ENCODE results near the gene AUTS2. TPM values are rescaled to one million over a fixed set of nuclear protein-coding genes. Genes with fewer than 3 reads are reported as not detected.

The AUTS2 gene
- total RNA-seq, 1 experiment from 2014 or later = 50.0 TPM

DNA sequence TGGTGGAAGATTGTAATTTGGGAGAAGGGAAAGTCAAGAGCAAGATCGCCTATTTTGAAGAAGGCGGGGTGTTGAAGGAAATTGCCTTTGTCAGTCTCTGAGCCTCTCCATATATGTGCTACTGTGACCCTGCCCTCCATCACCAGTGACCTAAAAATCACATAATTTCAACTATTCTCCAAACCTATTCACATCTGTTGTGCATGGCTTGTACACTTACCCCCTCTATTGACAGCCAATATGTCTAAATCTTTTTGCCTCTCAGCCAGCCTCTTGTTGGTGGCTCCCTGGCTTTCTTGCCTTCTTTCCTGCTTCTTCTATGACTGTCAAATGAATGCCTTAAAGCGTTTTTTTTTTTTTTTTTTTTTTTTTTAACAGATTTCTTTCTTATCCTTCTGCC, 295.6 kb downstream of the AUTS2 start:
- TF ChIP-seq ZNF138 (CRISPR knock-in tag; conservative IDR thresholded peaks at IDR 0.05) = no peak
- no peak for TF ChIP-seq RORB (CRISPR knock-in tag; IDR thresholded peaks at IDR 0.05)
- no peak for TF ChIP-seq ZNF416 (CRISPR knock-in tag; IDR thresholded peaks at IDR 0.05)
- Mint-ChIP-seq H3K27me3 (ENCODE audit: low read depth) (no peaks in the 10 kb centered on the region), H3K4me3 (no peak overlapping the region), H3K27ac (no peak overlapping the region), H3K4me1 (peaks cover 7% of the 10 kb centered on the region), H3K9me3 (0 out of 2 replicates have a peak, but pooled peaks cover 2% of the 10 kb centered on the region), H3K36me3 (no peaks in the 10 kb centered on the region)
- DNase-seq (ENCODE audit: low spot score) = no peak
- CTCF ChIA-PET = no interaction called here
- no peak for ATAC-seq
- POLR2A ChIA-PET = no interaction called here

DNA sequence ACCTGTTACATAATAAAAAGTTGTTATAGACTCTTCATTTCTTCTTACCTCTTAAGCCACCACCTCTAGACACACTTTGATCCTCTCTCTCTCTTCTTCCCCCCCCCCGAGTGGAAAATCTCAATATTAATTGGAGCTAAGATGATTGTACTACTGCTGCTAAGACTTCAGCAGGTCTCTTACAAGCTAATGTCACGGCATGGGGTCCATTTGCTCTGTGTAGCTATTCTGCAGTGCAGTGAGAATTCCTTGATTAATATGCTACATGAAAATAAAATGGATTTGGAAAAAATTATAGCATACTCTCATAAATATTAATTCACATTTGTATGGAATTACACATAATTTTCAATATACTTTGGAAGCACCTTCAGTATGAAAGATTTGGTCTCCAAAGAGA, 297.2 kb downstream of the AUTS2 start:
- DNase-seq (ENCODE audit: low spot score) (no peak), ATAC-seq (no peak)
- TF ChIP-seq, protein P1, sequence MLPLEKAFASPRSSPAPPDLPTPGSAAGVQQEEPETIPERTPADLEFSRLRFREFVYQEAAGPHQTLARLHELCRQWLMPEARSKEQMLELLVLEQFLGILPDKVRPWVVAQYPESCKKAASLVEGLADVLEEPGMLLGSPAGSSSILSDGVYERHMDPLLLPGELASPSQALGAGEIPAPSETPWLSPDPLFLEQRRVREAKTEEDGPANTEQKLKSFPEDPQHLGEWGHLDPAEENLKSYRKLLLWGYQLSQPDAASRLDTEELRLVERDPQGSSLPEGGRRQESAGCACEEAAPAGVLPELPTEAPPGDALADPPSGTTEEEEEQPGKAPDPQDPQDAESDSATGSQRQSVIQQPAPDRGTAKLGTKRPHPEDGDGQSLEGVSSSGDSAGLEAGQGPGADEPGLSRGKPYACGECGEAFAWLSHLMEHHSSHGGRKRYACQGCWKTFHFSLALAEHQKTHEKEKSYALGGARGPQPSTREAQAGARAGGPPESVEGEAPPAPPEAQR (CRISPR knock-in tag; IDR thresholded peaks at IDR 0.05) = no peak
- TF ChIP-seq ZNF121 (CRISPR knock-in tag; IDR thresholded peaks at IDR 0.05) (no peak), NR3C1 (CRISPR knock-in tag; conservative IDR thresholded peaks at IDR 0.05; ENCODE audit: low read depth) (no peak), MYBL2 (CRISPR knock-in tag; IDR thresholded peaks at IDR 0.05) (no peak), RORB (CRISPR knock-in tag; IDR thresholded peaks at IDR 0.05) (no peak), IRF2 (CRISPR knock-in tag; IDR thresholded peaks at IDR 0.05; ENCODE audit: borderline replicate concordance, low read depth) (no peak), ZNF263 (CRISPR knock-in tag; IDR thresholded peaks at IDR 0.05; ENCODE audit: low read depth) (no peak), MAX (CRISPR knock-in tag; IDR thresholded peaks at IDR 0.05) (no peak), JUN (CRISPR knock-in tag; IDR thresholded peaks at IDR 0.05) (no peak), ZNF281 (CRISPR knock-in tag; IDR thresholded peaks at IDR 0.05) (no peak), HMGXB4 (CRISPR knock-in tag; IDR thresholded peaks at IDR 0.05) (no peak), CBFB (CRISPR knock-in tag; IDR thresholded peaks at IDR 0.05; ENCODE audit: low read depth) (no peak), NFE2L1 (CRISPR knock-in tag; IDR thresholded peaks at IDR 0.05) (no peak), TP53 (CRISPR knock-in tag; IDR thresholded peaks at IDR 0.05) (no peak)
- TF ChIP-seq, protein P2, sequence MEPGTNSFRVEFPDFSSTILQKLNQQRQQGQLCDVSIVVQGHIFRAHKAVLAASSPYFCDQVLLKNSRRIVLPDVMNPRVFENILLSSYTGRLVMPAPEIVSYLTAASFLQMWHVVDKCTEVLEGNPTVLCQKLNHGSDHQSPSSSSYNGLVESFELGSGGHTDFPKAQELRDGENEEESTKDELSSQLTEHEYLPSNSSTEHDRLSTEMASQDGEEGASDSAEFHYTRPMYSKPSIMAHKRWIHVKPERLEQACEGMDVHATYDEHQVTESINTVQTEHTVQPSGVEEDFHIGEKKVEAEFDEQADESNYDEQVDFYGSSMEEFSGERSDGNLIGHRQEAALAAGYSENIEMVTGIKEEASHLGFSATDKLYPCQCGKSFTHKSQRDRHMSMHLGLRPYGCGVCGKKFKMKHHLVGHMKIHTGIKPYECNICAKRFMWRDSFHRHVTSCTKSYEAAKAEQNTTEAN (CRISPR knock-in tag; IDR thresholded peaks at IDR 0.05) = no peak
- TF ChIP-seq, protein P3, sequence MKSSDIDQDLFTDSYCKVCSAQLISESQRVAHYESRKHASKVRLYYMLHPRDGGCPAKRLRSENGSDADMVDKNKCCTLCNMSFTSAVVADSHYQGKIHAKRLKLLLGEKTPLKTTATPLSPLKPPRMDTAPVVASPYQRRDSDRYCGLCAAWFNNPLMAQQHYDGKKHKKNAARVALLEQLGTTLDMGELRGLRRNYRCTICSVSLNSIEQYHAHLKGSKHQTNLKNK (CRISPR knock-in tag; IDR thresholded peaks at IDR 0.05) = no peak
- TF ChIP-seq, protein P4, sequence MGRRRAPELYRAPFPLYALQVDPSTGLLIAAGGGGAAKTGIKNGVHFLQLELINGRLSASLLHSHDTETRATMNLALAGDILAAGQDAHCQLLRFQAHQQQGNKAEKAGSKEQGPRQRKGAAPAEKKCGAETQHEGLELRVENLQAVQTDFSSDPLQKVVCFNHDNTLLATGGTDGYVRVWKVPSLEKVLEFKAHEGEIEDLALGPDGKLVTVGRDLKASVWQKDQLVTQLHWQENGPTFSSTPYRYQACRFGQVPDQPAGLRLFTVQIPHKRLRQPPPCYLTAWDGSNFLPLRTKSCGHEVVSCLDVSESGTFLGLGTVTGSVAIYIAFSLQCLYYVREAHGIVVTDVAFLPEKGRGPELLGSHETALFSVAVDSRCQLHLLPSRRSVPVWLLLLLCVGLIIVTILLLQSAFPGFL (CRISPR knock-in tag; IDR thresholded peaks at IDR 0.05; ENCODE audit: borderline replicate concordance) = no peak
- H3K9me3 Mint-ChIP-seq = 0 out of 2 replicates have a peak, but pooled peaks cover 2% of the 10 kb centered on the region
- no peaks in the 10 kb centered on the region for H3K27me3 Mint-ChIP-seq (ENCODE audit: low read depth)
- no peaks in the 10 kb centered on the region for H3K36me3 Mint-ChIP-seq
- H3K4me3 Mint-ChIP-seq = no peak overlapping the region
- H3K27ac Mint-ChIP-seq = no peak overlapping the region
- ChIA-PET CTCF (interaction anchor here (0.6 kb wide), 1 partner anchor 11 kb away, joined by 3 read pairs; no protein-coding TSS in a partner anchor), POLR2A (no interaction called here)
- H3K4me1 Mint-ChIP-seq = peaks cover 7% of the 10 kb centered on the region
